OCI-LY1 (cell line): ENCODE data around the gene KY.

Source experiments
- EZH2 ChIP-seq: fragments of 200-600 bp; sonication (generic), shearing (Covaris generic); IDR thresholded peaks from 2 replicates; pipeline ENCODE4 v1.8.0; 2017; ENCODE audit warnings: borderline replicate concordance, mixed run types, mild to moderate bottlenecking, antibody characterized with exemption, low read length, moderate library complexity, mixed read lengths
- TF ChIP-seq, protein P1 (sequence below): fragments of 200-600 bp; sonication (generic), shearing (Covaris generic); IDR thresholded peaks from 2 replicates; pipeline ENCODE4 v1.5.1; 2017; ENCODE audit warnings: mild to moderate bottlenecking, antibody characterized with exemption, low read length, moderate library complexity, mixed read lengths

DNA sequence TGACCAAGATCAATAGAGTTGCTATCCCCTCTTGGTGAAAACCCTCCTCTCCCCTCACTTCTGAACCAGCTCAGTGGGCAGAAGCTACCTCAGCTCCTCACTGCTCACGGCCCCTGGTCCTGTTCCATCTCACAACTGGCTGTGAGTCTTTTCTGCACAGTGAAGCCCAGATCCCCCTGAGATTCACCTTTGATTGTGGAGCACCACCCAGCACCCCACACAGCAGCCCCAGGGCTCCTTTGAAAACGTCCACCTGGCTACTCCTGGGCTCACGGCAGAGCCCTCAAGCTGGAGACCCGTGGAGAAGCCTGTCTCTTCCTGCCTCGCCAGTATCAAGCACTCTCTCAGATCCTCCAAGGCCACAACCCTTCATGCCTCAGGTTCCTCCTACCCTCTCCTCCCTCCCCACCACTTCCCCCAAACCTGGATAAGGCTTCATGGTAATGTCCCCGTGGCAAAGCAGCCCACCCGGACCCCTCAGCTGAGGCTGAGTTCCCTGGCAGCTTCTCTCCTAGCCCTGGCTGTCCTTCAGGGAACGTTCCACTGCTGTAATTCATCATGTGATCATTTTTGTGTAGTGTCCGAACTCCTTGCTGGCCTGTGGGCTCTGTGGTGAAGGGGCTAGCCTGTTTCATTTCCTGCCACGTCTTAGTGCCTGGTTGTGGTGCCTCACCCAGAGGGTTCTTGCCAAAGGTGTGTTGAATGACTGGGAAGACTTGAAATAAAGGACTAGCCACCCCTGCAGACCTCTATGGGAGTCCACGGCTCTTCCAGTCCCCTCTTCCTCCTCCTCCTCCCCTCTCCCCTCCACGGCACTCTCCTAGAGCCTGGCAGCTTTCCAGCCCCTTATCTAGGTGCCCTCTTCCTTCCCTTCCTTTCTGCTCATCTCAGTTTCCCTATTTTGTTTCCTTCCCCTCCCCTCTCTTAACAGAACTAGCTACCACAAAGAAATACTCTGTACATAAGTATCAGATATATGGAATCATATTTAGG is 44.5 kb downstream of the KY start:
- TF ChIP-seq EZH2: no peak
- TF ChIP-seq, protein P1, sequence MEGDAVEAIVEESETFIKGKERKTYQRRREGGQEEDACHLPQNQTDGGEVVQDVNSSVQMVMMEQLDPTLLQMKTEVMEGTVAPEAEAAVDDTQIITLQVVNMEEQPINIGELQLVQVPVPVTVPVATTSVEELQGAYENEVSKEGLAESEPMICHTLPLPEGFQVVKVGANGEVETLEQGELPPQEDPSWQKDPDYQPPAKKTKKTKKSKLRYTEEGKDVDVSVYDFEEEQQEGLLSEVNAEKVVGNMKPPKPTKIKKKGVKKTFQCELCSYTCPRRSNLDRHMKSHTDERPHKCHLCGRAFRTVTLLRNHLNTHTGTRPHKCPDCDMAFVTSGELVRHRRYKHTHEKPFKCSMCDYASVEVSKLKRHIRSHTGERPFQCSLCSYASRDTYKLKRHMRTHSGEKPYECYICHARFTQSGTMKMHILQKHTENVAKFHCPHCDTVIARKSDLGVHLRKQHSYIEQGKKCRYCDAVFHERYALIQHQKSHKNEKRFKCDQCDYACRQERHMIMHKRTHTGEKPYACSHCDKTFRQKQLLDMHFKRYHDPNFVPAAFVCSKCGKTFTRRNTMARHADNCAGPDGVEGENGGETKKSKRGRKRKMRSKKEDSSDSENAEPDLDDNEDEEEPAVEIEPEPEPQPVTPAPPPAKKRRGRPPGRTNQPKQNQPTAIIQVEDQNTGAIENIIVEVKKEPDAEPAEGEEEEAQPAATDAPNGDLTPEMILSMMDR: no peak
